Measurements from ENCODE around the gene CEACAM18. TPM values are rescaled to one million over a fixed set of nuclear protein-coding genes. Genes with fewer than 3 reads are reported as not detected.

Gene CEACAM18
- total RNA-seq, 1 donor from 2014 or later, result not detected

DNA sequence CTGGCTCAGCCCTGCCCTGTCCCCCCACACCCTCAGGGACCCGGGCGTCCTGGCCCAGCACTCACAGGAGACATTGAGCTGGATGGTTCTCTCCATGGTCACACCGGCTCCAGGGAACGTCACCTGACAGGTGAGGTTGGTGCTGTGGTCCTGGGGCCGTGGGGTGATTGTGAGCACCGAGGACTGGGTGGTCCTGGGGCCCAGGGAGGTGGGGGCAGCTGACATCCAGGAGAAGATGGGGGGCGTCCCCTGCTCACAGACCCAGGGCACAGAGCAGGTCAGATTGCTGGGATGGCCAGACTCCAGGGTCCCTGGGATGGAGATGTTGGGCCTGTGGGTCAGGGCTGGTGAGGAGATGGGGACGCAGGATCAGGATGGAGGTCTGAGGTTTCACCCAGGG is 52.3 kb downstream of the CEACAM18 start:
- Histone ChIP-seq H3K4me3 (ENCODE audit: low read depth, low read length) (no peak overlapping the region), H3K36me3 (ENCODE audit: control insufficient read depth, insufficient read depth, low read length) (no peaks in the 10 kb centered on the region), H3K27me3 (ENCODE audit: control insufficient read depth, insufficient read depth, low read length) (no peaks in the 10 kb centered on the region)
- FAIRE-seq (no peak), DNase-seq (ENCODE audit: low read depth) (no peak)
- TF ChIP-seq, protein P1, sequence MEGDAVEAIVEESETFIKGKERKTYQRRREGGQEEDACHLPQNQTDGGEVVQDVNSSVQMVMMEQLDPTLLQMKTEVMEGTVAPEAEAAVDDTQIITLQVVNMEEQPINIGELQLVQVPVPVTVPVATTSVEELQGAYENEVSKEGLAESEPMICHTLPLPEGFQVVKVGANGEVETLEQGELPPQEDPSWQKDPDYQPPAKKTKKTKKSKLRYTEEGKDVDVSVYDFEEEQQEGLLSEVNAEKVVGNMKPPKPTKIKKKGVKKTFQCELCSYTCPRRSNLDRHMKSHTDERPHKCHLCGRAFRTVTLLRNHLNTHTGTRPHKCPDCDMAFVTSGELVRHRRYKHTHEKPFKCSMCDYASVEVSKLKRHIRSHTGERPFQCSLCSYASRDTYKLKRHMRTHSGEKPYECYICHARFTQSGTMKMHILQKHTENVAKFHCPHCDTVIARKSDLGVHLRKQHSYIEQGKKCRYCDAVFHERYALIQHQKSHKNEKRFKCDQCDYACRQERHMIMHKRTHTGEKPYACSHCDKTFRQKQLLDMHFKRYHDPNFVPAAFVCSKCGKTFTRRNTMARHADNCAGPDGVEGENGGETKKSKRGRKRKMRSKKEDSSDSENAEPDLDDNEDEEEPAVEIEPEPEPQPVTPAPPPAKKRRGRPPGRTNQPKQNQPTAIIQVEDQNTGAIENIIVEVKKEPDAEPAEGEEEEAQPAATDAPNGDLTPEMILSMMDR (IDR thresholded peaks at IDR 0.05; ENCODE audit: insufficient read depth, low read length, severe bottlenecking), result no peak

DNA sequence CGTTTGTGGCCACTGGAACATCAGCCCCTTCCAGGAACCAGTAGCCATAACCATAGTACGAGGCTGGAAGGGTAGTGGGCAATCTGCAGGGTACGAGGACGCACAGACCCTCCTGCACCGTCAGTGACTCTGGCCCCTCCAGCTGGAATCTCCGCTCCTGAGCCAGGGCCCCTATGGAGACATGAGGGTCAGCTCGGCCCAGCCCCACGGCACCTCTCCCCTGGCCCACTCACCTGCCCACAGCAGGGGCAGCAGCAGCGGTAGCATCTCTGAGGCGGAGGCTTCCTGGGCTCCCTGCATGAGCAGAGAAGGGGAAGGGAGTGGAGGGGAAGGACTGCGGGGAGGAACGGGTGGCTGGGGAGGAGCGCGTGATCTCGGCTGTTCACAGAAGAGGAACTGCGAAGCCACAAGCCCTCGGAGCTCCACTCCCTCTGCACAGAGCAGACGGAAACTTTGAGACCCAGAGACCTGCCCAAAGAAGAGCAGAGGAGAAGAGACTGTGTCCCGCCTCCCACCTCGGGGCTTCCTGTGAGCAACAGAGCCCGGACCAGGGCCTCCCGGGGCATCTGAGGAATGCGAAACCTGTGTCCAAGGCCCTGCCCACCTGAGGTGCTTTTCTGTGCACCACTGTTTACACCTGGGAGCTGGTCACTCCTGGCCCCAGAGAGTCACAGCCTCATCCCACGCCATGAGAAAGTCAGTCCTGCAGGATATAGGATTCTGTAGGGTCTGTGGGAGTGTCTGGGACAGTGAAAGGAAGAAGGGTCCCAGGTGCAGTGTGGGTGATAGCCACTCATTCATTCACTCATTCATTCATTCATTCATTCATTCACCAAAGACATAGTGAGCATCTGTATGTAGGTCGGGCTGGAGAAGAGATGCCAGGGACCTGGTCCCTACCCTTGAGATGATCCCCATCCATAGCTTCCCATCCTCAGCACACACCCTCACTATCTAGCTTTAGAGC is 53.3 kb downstream of the CEACAM18 start, which contains the start of gene SIGLEC6:
Gene SIGLEC6, minus strand, starts transcription at position 322 of the 967 bp plus-strand sequence. Its CDS starts 22 bp downstream, at position 300.
- H3K4me3 ChIP-seq (ENCODE audit: low read depth, low read length), result no peak within 1 kb of the TSS
- FAIRE-seq (peak; percentile 7), DNase-seq (ENCODE audit: low read depth) (no peak)
- TF ChIP-seq, protein P1 (IDR thresholded peaks at IDR 0.05; ENCODE audit: insufficient read depth, low read length, severe bottlenecking), result no peak
- no peaks in the 10 kb centered on the region for H3K27me3 ChIP-seq (ENCODE audit: control insufficient read depth, insufficient read depth, low read length)
- H3K36me3 ChIP-seq (ENCODE audit: control insufficient read depth, insufficient read depth, low read length), result no peaks in the 10 kb centered on the region

DNA sequence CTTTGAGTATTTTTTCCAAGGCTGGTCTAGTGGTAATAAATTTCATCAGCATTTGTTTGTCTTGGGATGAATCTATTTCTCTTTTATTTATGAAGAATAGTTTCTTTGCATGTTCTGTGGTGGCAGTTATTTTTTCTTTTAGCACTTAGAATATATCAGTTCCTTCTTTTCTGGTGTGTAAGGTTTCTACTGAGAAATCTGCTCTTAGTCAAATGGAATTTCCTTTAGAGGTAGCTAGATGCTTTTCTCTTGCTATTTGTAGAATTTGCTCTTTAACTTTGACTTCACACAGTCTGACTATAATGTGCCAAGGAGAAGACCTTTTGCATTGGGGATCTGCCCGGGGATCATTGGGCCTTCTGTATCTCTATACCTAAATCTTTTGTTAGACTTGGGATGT is 57.2 kb downstream of the CEACAM18 start:
- TF ChIP-seq, protein P1 (IDR thresholded peaks at IDR 0.05; ENCODE audit: insufficient read depth, low read length, severe bottlenecking), result no peak
- Histone ChIP-seq H3K36me3 (ENCODE audit: control insufficient read depth, insufficient read depth, low read length) (no peaks in the 10 kb centered on the region), H3K4me3 (ENCODE audit: low read depth, low read length) (no peak overlapping the region), H3K27me3 (ENCODE audit: control insufficient read depth, insufficient read depth, low read length) (no peaks in the 10 kb centered on the region)
- DNase-seq (ENCODE audit: low read depth), result no peak
- no peak for FAIRE-seq

DNA sequence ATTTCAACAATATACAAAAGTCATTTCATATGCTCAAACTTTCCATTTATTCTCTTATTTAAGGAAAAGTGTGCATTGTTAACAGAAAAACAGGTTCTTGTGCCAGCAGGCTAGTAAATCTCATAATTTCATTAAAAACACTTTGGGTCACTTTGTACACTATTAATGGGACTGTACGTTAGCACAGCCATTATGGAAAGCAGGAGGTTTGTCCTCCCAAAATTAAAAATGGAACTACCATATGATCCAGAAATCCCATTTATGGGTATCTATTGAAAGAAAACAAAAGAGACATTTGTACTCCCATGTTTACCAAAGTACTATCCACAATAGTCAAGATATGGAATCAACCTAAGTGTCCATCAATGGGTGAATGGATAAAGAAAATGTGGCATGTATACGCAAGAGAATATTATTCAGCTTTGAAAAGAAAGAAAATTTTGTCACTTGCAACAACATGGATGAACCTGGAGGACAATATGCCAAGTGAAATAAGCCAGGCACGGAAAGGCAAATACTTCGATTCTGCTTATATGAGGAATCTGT is 61.6 kb downstream of the CEACAM18 start:
- DNase-seq (ENCODE audit: low read depth), result no peak
- Histone ChIP-seq H3K36me3 (ENCODE audit: control insufficient read depth, insufficient read depth, low read length) (no peaks in the 10 kb centered on the region), H3K27me3 (ENCODE audit: control insufficient read depth, insufficient read depth, low read length) (no peaks in the 10 kb centered on the region), H3K4me3 (ENCODE audit: low read depth, low read length) (no peak overlapping the region)
- FAIRE-seq, result no peak
- TF ChIP-seq, protein P1 (IDR thresholded peaks at IDR 0.05; ENCODE audit: insufficient read depth, low read length, severe bottlenecking), result no peak

Other genes with a start within 250 kb of the CEACAM18 start
- gene SIGLECL1, start 227.5 kb upstream of the CEACAM18 start, total RNA-seq, result not detected in 2 replicates
- not detected in 2 replicates for gene IGLON5, start 166.9 kb upstream of the CEACAM18 start, total RNA-seq
- gene VSIG10L, start 136.4 kb upstream of the CEACAM18 start, total RNA-seq, result 0.53 and 2.8 TPM in 2 replicates
- gene ETFB, start 112.2 kb upstream of the CEACAM18 start, total RNA-seq, result 70.6 and 79.8 TPM in 2 replicates
- gene CLDND2, start 109.5 kb upstream of the CEACAM18 start, total RNA-seq, result not detected in 2 replicates
- gene NKG7, start 105.9 kb upstream of the CEACAM18 start, total RNA-seq, result not detected in 2 replicates
- not detected in 2 replicates for gene LIM2, start 90.6 kb upstream of the CEACAM18 start, total RNA-seq
- not detected in 2 replicates for gene C19orf84, start 87.9 kb upstream of the CEACAM18 start, total RNA-seq
- not detected in 2 replicates for gene SIGLEC10, start 60.9 kb upstream of the CEACAM18 start, total RNA-seq
- not detected in 2 replicates for gene SIGLEC8, start 20.1 kb upstream of the CEACAM18 start, total RNA-seq
- gene SIGLEC12, start 23.3 kb downstream of the CEACAM18 start, total RNA-seq, result not detected in 2 replicates
- gene SIGLEC6, start 53.1 kb downstream of the CEACAM18 start, total RNA-seq, result not detected in 2 replicates
- 1.6 and 2.2 TPM in 2 replicates for gene ZNF175, start 92.7 kb downstream of the CEACAM18 start, total RNA-seq
- not detected in 2 replicates for gene SIGLEC5, start 151.9 kb downstream of the CEACAM18 start, total RNA-seq
- gene SIGLEC14, start 168.3 kb downstream of the CEACAM18 start, total RNA-seq, result not detected in 2 replicates
- 1.1 and 3.2 TPM in 2 replicates for gene SPACA6, start 214.8 kb downstream of the CEACAM18 start, total RNA-seq
- 0.13 and 0.26 TPM in 2 replicates for gene HAS1, start 245.5 kb downstream of the CEACAM18 start, total RNA-seq